ENCODE results near the gene ABCD1.

DNA sequence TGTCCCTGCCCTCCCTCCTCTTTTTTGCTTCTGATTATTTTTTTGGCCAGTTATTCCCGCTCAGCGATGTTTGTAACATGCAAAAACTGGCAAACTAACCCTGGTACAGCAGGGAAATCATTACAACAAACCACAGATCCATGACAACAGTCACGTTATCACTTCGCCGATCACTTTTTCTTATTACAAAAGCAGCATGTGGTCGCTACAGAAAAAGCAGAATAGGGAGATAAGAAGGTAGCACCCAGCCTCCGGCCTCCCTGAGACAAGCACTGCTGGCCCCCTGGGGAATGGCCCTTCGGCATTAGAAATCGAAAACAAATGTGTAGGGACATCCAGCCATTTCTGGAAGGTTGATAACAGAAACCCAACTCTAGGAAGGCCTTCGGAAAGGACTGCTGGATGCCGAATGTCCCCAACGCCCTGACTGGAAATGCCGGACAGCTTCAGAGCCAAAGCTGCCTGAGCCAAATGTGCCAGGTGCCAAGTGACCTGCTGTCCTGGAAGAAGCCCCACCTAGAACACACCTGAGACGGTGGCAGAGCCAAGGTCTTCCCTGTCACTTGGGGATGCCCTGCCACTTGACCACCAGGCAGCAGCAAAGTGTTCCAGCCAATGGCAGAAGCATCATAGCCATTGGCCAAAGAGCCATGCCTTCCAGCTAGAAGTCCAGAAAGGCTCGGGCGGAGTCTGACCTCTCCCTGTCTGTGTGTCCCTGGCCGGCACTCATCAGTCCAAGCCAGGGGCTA lies 66.6 kb downstream of the ABCD1 start:
- TF ChIP-seq, protein P1, sequence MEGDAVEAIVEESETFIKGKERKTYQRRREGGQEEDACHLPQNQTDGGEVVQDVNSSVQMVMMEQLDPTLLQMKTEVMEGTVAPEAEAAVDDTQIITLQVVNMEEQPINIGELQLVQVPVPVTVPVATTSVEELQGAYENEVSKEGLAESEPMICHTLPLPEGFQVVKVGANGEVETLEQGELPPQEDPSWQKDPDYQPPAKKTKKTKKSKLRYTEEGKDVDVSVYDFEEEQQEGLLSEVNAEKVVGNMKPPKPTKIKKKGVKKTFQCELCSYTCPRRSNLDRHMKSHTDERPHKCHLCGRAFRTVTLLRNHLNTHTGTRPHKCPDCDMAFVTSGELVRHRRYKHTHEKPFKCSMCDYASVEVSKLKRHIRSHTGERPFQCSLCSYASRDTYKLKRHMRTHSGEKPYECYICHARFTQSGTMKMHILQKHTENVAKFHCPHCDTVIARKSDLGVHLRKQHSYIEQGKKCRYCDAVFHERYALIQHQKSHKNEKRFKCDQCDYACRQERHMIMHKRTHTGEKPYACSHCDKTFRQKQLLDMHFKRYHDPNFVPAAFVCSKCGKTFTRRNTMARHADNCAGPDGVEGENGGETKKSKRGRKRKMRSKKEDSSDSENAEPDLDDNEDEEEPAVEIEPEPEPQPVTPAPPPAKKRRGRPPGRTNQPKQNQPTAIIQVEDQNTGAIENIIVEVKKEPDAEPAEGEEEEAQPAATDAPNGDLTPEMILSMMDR (IDR thresholded peaks at IDR 0.05; ENCODE audit: poor library complexity, severe bottlenecking): no peak
- TF ChIP-seq, protein P2, sequence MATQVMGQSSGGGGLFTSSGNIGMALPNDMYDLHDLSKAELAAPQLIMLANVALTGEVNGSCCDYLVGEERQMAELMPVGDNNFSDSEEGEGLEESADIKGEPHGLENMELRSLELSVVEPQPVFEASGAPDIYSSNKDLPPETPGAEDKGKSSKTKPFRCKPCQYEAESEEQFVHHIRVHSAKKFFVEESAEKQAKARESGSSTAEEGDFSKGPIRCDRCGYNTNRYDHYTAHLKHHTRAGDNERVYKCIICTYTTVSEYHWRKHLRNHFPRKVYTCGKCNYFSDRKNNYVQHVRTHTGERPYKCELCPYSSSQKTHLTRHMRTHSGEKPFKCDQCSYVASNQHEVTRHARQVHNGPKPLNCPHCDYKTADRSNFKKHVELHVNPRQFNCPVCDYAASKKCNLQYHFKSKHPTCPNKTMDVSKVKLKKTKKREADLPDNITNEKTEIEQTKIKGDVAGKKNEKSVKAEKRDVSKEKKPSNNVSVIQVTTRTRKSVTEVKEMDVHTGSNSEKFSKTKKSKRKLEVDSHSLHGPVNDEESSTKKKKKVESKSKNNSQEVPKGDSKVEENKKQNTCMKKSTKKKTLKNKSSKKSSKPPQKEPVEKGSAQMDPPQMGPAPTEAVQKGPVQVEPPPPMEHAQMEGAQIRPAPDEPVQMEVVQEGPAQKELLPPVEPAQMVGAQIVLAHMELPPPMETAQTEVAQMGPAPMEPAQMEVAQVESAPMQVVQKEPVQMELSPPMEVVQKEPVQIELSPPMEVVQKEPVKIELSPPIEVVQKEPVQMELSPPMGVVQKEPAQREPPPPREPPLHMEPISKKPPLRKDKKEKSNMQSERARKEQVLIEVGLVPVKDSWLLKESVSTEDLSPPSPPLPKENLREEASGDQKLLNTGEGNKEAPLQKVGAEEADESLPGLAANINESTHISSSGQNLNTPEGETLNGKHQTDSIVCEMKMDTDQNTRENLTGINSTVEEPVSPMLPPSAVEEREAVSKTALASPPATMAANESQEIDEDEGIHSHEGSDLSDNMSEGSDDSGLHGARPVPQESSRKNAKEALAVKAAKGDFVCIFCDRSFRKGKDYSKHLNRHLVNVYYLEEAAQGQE (IDR thresholded peaks at IDR 0.05; ENCODE audit: borderline replicate concordance): no peak
- TF ChIP-seq POLR2AphosphoS5 (IDR thresholded peaks at IDR 0.05) (no peak), TAF1 (IDR thresholded peaks at IDR 0.05; ENCODE audit: low read depth) (no peak), EP300 (conservative IDR thresholded peaks at IDR 0.05; ENCODE audit: poor library complexity, severe bottlenecking) (no peak), RAD21 (conservative IDR thresholded peaks at IDR 0.05) (no peak)

Measured in neural cell (in vitro differentiated cells).